GM18951 (cell line): ENCODE measurements around the gene MYO7A.

Source experiments
- POLR2A ChIP-seq: IDR thresholded peaks from 4 replicates; pipeline ENCODE4 v1.6.1; 2011; ENCODE audit warnings: mild to moderate bottlenecking; ENCODE audit not compliant: insufficient read length, insufficient read depth; ENCODE audit errors: extremely low read depth
- in situ Hi-C: fragments of 300-500 bp; cut with MboI; formaldehyde crosslinking; loops from one replicate; pipeline ENCODE4 v1.12.0; 2022; ENCODE audit warnings: low sequenced_read_pairs, mixed read lengths, inconsistent platforms; ENCODE audit not compliant: unreplicated experiment

Gene MYO7A

GRCh38 chr11:77200351-77201268 lies 72.6 kb downstream of the MYO7A start:
- in situ Hi-C loops: no loop called here
- TF ChIP-seq POLR2A: no peak

- no peak for TF ChIP-seq POLR2A
- in situ Hi-C loops: no loop called here
Observed at GRCh38 chr11:77201370-77201769, 73.3 kb downstream of the MYO7A start.

GRCh38 chr11:77201991-77202841 lies 74.2 kb downstream of the MYO7A start:
- in situ Hi-C loops: no loop called here
- no peak for TF ChIP-seq POLR2A

GRCh38 chr11:77202941-77203900 lies 75.2 kb downstream of the MYO7A start:
- in situ Hi-C loops: no loop called here
- no peak for TF ChIP-seq POLR2A

- in situ Hi-C loops: no loop called here
- no peak for TF ChIP-seq POLR2A
Observed at GRCh38 chr11:77203901-77204753, 76.1 kb downstream of the MYO7A start.

- TF ChIP-seq POLR2A: no peak
- in situ Hi-C loops: no loop called here
Observed at GRCh38 chr11:77204754-77205466, 76.9 kb downstream of the MYO7A start.

GRCh38 chr11:77205467-77206263 lies 77.6 kb downstream of the MYO7A start:
- in situ Hi-C loops: no loop called here

GRCh38 chr11:77206264-77207018 lies 78.4 kb downstream of the MYO7A start:
- in situ Hi-C loops: no loop called here

More at GRCh38 chr11:77205467-77206263, 77.6 kb downstream of the MYO7A start:
- no peak for TF ChIP-seq POLR2A

GRCh38 chr11:77207019-77207485 lies 79.0 kb downstream of the MYO7A start:
- no peak for TF ChIP-seq POLR2A
- in situ Hi-C loops: no loop called here

More at GRCh38 chr11:77206264-77207018, 78.4 kb downstream of the MYO7A start:
- TF ChIP-seq POLR2A: no peak
